ENCODE data around the gene MRPL14.

The MRPL14 gene

GRCh38 chr6:44065443-44066140 is 61.7 kb downstream of the MRPL14 start:
- Histone ChIP-seq H3K4me3 (ENCODE audit: insufficient read depth, low read depth, low read length) (no peak overlapping the region), H3K9me3 (ENCODE audit: control insufficient read depth, low read length) (no peaks in the 10 kb centered on the region), H3K27me3 (ENCODE audit: control insufficient read depth, insufficient read depth, low read length, poor library complexity, severe bottlenecking) (no peaks in the 10 kb centered on the region), H3K27ac (ENCODE audit: insufficient read depth, low read depth, low read length, poor library complexity, severe bottlenecking) (no peak overlapping the region), H3K36me3 (ENCODE audit: control insufficient read depth, insufficient read depth, low read length) (no peaks in the 10 kb centered on the region), H3K4me1 (ENCODE audit: control insufficient read depth, insufficient read depth, low read length) (peaks cover 17% of the 10 kb centered on the region)
- WGBS, 2 experiments = 94 to 96% methylated on average over 13 of the region's 13 CpGs

DNA sequence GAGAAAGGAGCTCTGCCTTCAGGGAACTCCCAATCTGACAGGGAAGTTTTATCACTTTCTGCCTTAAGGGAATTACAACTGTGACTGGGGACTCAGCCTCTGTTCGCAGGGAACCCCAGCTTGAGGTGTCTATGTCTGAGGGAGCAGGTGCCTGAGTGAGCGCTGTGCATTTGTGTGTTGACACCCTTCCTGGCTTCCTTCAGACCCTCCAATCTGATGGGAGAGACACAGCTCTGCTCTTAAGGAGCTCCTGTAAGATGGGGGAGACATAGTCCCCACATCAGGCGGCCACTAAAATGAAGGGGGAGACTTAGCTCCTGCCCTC is 62.3 kb downstream of the MRPL14 start:
- no peak overlapping the region for H3K27ac ChIP-seq (ENCODE audit: insufficient read depth, low read depth, low read length, poor library complexity, severe bottlenecking)
- H3K9me3 ChIP-seq (ENCODE audit: control insufficient read depth, low read length) = no peaks in the 10 kb centered on the region
- no peaks in the 10 kb centered on the region for H3K36me3 ChIP-seq (ENCODE audit: control insufficient read depth, insufficient read depth, low read length)
- H3K4me3 ChIP-seq (ENCODE audit: insufficient read depth, low read depth, low read length) = no peak overlapping the region
- no peaks in the 10 kb centered on the region for H3K27me3 ChIP-seq (ENCODE audit: control insufficient read depth, insufficient read depth, low read length, poor library complexity, severe bottlenecking)
- 92 to 96% methylated on average over 3 of the region's 3 CpGs for WGBS, 2 experiments
- H3K4me1 ChIP-seq (ENCODE audit: control insufficient read depth, insufficient read depth, low read length) = peaks cover 17% of the 10 kb centered on the region

DNA sequence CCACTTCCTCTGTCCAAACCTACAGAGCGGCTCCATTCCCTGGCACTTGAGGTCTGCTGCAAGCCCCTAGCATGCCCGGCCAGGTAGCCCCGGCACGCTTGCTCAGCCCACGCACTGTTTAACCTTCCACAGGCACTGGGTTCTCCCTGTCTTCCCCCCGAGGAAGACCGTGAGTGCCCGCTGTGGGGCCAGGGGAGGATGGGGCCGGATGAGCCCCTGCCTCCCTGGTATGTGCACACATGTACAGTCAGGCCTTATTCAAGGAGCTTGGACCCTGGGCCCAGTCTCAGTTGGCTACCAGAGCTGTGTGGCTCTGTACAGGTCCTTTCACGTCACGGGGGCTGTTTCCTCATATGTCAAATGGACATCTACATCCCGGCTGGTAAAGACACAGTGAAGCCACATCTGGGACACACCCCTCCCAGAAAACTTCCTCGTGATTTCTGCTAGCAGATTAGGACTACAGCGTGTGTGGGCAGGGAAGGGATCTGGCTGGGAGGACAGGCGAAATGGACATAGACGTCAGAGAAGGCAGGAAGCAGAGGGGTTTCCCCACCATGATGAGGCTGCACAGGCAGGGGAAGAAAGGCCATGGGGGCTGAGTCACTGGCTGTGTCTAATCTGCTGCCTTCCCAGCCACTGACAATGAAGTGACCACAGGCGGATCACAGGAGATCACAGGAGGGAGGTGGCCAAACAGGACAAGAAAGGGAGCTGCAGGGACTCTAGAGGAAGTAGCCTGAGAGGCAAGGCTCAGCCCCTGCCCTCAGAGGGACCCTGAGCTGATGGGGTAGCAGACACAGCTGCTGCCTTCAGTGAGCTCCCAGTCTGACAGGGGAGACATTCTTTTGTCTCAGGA is 62.9 kb downstream of the MRPL14 start:
- no peaks in the 10 kb centered on the region for H3K9me3 ChIP-seq (ENCODE audit: control insufficient read depth, low read length)
- H3K4me3 ChIP-seq (ENCODE audit: insufficient read depth, low read depth, low read length) = no peak overlapping the region
- 86 to 89% methylated on average over 17 of the region's 17 CpGs for WGBS, 2 experiments
- H3K36me3 ChIP-seq (ENCODE audit: control insufficient read depth, insufficient read depth, low read length) = no peaks in the 10 kb centered on the region
- peaks cover 17% of the 10 kb centered on the region for H3K4me1 ChIP-seq (ENCODE audit: control insufficient read depth, insufficient read depth, low read length)
- H3K27me3 ChIP-seq (ENCODE audit: control insufficient read depth, insufficient read depth, low read length, poor library complexity, severe bottlenecking) = no peaks in the 10 kb centered on the region
- H3K27ac ChIP-seq (ENCODE audit: insufficient read depth, low read depth, low read length, poor library complexity, severe bottlenecking) = no peak overlapping the region

GRCh38 chr6:44063561-44064059 is 63.6 kb downstream of the MRPL14 start:
- Histone ChIP-seq H3K36me3 (ENCODE audit: control insufficient read depth, insufficient read depth, low read length) (no peaks in the 10 kb centered on the region), H3K4me3 (ENCODE audit: insufficient read depth, low read depth, low read length) (no peak overlapping the region), H3K9me3 (ENCODE audit: control insufficient read depth, low read length) (no peaks in the 10 kb centered on the region), H3K27ac (ENCODE audit: insufficient read depth, low read depth, low read length, poor library complexity, severe bottlenecking) (no peak overlapping the region), H3K4me1 (ENCODE audit: control insufficient read depth, insufficient read depth, low read length) (peaks cover 13% of the 10 kb centered on the region), H3K27me3 (ENCODE audit: control insufficient read depth, insufficient read depth, low read length, poor library complexity, severe bottlenecking) (no peaks in the 10 kb centered on the region)
- WGBS, 2 experiments = 95 to 98% methylated on average over 3 of the region's 3 CpGs
